GM21825 (cell line): ENCODE measurements around the gene SLBP.
"Not testable (repeated sequence)": the region's sequence is repeated elsewhere in the genome, so short reads cannot be mapped to it uniquely, and the experiment has no call there.

ENCODE experiments used
- ATAC-seq: cut with Tn5 transposase; IDR thresholded peaks from one replicate; pipeline ENCODE4 v1.9.1; 2021; ENCODE audit warnings: mild to moderate bottlenecking, moderate library complexity; ENCODE audit not compliant: unreplicated experiment

Gene SLBP

GRCh38 chr4:1713003-1713851, 1.1 kb upstream of the SLBP start:
- no peak for ATAC-seq

- peak; percentile 8 for ATAC-seq
Measured at GRCh38 chr4:1711571-1712215, 426 bp downstream of the SLBP start.

DNA sequence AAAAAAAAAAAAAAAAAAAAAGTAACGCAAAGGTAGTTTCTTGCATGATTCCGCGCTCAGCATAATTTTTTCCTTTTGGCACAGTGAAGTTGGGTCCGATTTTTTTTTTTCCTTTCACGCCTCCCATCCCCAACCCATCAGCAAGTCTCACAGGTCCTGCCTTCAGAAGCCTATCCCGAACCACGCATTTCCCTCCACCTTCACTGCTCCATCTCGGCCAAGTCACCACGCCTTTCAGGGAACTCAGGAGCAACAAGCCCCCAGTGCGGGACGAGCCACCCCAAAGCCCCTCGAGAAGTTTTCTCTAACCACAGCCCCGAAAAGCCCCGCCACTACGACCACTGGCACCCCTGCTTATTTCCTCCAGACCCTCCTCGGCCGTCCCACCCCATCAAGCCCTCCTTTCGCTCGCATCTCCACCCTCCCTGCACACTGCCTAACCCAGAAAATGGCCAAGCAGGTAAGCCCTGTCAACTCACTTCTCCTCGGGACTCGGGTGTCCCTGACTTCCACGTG, 1.0 kb downstream of the SLBP start:
- ATAC-seq = no peak

DNA sequence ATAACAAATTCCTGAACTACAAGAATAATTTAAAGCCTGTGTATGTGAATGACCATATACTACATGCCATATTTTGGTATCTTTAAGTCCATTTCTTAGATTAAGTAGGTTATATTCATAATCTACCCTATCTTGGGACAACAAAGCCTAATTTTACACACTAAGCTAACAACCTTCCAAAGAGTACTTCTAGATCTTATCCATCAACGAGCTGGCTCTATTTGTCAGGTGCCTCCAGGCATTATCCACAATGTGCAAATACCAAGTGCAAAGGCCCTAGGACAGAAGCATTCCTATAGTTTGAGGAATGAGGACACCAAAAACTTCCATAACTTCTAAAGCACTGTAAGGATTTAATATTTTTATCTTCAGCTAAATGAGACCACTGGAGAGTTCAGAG, 3.5 kb downstream of the SLBP start:
- no peak for ATAC-seq

DNA sequence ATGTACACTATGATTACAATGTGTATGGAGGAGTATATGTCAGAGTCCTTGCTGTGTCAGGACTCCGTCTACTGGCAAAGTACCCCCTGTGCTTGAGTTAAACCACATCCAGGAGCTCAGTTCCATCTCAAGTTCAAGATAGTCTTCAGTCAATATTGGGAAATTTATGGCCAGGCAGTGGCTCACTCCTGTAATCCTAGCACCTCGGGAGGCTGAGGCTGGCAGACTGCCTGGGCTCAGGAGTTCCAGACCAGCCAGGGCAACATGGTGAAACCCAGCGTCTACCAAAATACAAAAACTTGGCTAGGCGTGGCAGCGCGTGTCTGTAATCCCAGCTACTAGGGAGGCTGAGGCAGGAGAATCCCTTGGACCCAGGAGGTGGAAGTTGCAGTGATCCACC, 5.8 kb downstream of the SLBP start:
- no peak for ATAC-seq

GRCh38 chr4:1705732-1706131, 6.4 kb downstream of the SLBP start:
- ATAC-seq = no peak

GRCh38 chr4:1703867-1704266, 8.3 kb downstream of the SLBP start:
- no peak for ATAC-seq

DNA sequence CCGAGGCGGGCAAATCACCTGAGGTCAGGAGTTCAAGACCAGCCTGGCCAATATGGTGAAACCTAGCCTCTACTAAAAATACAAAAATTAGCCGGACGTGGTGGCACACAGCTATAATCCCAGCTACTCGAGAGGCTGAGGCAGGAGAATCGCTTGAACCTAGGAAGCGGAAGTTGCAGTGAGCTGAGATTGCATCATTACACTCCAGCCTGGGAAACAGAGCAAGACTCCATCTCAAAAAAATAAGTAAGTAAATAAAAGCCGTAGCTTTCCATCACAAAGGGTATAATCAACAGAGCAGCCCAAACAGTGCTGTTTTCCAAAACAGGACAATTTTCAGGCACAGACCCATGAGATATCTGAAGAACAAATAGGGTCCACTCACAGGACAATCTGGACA, 10.4 kb downstream of the SLBP start:
- ATAC-seq = not testable (repeated sequence)

- no peak for ATAC-seq
Measured at GRCh38 chr4:1695913-1696312, 16.2 kb downstream of the SLBP start.

DNA sequence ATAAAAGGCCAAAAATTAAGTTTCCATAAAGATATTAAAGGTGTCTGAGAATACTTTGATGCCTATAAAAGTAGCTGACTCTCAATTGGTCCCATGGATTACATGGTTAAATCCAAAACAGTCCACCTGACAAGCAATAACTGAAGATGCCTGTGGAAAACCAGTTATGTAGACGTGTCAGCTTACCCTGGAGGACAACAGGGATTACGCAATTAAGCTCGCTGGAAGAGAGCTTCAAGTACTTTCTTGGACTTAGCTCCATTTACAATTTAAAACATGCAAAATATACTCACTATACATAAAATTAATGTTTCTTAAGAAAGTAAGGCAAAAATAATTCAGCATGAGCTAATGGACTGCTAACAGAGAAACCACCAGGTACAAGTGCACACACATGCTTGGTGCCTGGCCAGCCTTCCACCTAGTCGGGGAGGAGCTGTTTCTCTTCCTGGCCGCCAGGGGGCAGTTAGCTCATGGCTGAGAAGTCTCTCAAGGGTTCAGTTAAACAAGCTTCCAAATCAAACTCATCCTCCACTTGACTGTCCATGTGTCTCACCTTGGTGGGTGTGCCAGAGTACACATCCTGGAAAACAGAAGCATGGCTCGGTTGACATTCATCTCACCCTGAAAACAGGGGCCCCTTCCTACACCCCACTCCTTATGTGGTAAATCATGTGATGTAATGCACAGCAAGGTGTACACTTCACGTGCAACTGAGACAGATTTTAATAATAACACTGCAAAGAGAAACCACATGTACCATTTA, 18.8 kb downstream of the SLBP start:
- ATAC-seq = peak; percentile 70

DNA sequence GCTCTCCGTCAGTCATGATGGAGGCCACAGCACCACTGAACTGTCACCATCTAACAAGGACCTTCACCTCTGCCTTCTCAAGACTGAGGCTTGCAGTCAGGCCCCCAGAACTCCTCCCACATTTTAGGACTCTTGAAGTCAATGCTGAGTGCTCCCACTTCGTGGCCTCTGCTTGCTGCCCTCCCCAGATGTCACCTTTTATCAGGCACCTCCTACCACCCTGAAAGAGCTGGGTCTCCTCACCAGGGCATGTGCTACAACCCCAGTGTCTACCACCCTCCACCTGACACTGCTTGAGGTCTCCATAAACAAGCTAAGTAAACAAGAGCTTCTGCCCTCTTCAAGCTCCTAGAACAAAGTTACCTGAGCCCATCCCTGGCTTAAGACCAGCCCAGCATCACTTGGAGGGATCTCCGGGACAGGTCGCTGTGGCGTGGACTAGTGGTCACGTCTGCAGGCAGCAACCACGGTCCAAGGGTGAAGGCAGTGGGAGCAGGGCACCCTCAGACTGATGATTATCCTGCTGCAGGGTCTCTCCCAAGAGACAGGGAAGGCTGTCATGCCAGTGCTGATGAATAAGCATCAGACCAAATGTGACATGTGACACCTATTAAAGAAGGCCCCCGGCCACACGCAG, 20.3 kb downstream of the SLBP start:
- no peak for ATAC-seq

GRCh38 chr4:1690698-1691097, 21.4 kb downstream of the SLBP start:
- ATAC-seq = no peak

GRCh38 chr4:1686440-1687036, 25.6 kb downstream of the SLBP start:
- ATAC-seq = no peak

GRCh38 chr4:1685235-1686150, 26.6 kb downstream of the SLBP start:
- ATAC-seq = no peak

GRCh38 chr4:1684506-1685234, 27.4 kb downstream of the SLBP start:
- no peak for ATAC-seq

DNA sequence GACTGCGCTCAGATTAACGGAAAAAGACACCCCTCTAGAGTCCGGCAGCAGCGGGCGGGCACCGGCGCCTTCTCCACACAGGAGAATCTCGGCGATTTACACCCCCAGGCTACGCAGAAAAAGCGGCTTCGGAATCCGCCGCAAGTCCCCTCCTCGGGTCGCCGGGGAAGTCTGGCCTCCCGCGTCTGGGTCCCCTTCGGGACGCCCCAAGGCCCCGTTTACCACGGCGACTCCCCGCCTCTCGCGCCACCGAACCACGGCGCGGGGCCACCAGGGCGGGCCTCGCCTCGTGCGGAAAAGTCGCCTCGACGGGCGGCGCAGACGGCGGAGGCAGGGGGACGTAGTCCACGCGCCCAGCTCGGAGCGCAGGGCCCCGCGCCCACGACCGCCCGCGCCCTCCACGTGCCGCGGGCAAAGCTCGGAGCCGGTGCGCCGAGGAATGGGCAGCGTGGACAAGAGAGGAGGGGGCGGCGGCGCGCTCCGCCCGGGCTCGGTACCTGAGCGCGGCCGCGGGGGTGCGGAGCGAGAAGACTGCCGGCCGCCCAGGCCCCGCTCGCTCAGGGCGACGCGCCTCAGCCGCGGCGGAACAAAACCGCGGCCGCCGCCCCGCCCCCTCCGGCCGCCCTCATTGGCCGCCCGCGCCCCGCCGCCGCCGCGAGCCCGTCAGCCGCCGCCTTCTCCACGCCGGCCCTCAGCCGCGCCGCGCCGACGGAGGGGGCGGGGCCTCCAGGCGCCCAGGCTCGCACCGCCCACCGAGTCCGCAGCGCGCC, 28.2 kb downstream of the SLBP start, which contains the start of gene FAM53A:
TSS of gene FAM53A (minus strand) at position 578 of the 770 bp plus-strand sequence. CDS start 15,572 bp downstream, outside the sequence.
- ATAC-seq = peak; percentile 89

- ATAC-seq = no peak
Measured at GRCh38 chr4:1683261-1683735, 28.8 kb downstream of the SLBP start.

DNA sequence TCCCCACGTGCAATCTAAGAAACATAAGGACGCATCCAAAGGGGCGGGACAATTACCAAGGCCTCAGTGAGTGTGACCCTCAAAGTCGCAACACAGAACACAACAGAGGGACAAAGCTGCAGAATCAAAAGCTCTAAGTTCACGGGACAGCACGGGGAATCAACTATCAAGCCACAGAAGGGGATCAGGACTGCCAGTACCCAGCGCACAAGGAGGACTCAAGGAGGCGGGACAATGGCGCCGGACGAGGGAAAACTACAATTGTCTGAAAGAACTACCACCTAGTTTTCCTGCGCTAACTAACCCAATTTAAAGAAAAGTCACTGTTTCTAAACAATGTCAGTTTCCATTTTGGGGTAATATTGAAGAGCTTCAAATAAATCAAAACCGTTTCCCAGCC, 29.3 kb downstream of the SLBP start:
- ATAC-seq = no peak
